HG03565 (cell line): ENCODE data around the gene ANXA8L1.
"Not testable (repeated sequence)": the region's sequence is repeated elsewhere in the genome, so short reads cannot be mapped to it uniquely, and the experiment has no call there.

Source experiments
- ATAC-seq: cut with Tn5 transposase; IDR thresholded peaks from one replicate; pipeline ENCODE4 v1.9.1; 2021; ENCODE audit warnings: mild to moderate bottlenecking, moderate library complexity; ENCODE audit not compliant: unreplicated experiment

Gene ANXA8L1

DNA sequence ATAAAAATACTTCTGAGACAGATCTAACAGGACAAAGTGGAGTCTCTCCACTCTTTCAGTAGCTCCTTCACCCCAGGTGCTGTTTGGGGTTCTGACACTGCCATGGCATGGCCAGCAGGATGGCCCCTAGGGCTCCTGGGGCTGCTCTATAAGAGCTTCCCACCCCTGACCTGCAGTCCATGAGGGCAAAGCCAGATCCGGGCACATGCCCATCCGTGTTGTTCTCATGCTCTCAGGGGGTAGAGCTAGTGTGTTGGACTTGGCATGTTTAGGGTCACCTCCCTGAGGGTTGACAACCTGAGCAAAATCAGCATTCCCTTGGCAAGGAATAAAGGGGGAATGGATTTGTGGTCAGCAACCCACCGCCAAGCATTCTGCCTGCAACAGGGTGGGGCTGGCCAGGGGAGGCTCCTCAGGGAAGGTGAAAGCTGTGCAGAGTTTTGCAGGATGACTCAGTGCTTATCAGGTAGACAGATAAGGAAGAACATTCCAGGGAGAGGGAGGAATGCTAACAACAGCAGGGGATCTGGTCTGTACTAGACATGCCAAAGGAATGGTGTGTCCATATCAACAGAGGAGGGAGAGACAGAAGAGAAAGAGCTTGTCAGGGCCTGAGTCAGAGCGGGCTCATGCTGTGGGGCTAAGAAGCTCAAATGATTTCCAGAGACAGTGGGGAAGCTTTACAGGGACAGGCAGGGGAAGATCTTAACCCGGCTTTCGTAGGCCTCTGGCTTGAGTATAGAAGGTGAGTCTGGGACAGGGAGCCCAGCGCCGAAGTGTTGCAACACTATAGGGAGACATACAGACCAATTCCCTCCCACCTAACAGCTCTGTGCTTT lies 21.1 kb downstream of the ANXA8L1 start:
- not testable (repeated sequence) for ATAC-seq

DNA sequence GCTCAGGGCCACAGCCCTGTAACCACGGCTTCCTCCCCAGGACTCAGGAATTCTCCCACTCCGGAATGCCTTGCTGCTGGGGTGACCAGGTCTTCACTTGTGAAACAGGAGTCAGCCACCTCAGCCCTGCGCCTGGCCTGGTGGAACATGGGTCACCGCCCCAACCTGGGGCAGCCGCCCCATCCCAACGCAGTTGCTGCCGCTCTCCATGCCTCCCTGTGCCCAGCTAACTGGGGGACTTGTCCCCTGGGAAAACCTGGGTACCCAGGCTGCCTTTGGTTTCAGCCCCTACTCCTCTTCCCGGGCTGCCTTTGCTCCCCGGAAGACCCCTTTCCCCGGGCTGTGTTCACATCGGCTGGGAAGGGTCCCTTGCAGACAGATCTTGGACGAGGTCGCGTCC lies 22.2 kb downstream of the ANXA8L1 start:
- not testable (repeated sequence) for ATAC-seq

DNA sequence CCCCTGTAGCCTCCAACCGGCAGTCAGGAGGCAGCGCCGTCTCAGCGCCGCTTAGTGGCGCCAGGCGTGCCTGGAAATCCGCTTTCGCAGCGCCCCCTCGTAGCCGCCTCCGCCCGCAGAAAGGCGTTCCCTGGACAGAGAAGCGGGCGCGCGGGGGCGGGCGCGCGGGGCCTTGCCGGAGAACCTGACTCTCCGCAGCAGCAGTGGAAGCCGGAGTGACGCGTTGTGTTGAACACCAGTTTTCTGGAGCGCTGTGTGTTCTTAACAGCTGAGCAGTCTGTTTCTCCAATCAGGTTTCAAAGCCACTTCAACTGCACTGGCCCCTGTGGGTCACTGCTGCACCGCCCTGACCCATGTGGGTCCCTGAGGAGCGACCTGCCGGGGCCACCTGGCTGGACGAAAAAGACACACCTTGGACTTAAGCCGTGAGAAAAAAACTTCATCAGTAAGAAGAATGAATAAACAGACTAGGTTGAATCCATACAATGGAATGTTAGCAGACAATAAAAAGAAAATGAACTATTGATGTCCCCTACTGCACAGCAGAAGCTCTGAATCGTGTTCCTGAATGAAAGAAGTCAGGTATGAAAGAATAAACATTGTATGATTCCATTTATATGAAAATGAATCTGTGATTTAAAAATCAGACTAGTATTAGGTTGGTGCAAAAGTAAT lies 22.8 kb downstream of the ANXA8L1 start:
- not testable (repeated sequence) for ATAC-seq

DNA sequence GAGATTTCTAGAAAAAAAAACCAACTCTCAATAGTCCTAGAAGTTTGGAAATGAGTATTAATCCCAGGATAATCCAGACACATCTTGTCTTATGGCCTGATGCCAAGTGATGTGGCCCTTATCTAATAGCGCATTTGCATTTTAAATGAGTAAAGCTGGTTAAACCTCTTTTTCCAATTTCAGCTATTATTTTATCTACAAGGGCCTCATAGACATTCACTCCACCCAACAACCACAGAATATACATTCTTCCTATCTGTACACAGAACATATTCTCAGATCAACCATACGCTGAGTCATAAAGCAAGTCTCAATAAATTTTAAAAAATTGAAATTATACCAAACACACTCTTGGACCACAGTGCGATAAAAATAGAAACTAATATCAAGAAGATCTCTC lies 34.0 kb downstream of the ANXA8L1 start:
- ATAC-seq, result not testable (repeated sequence)

DNA sequence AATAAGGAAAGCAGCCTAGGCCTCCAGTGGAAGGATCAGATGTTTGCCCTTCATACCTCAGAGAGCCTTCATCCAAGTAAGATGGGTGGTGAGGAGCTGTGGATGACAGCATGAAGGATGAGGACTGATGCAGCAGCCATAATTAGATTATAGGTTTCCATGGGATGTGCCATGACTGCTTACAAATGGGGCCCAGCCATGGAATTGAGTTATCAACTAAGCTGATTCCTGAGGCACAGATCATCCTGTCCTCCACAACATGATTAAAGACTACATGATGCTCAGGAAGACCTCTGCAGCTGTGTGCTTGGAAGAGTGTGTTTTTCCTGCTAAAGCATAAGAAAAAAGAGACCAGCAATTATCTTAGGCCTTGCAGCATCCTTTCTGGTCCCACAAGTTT lies 35.5 kb downstream of the ANXA8L1 start:
- not testable (repeated sequence) for ATAC-seq

DNA sequence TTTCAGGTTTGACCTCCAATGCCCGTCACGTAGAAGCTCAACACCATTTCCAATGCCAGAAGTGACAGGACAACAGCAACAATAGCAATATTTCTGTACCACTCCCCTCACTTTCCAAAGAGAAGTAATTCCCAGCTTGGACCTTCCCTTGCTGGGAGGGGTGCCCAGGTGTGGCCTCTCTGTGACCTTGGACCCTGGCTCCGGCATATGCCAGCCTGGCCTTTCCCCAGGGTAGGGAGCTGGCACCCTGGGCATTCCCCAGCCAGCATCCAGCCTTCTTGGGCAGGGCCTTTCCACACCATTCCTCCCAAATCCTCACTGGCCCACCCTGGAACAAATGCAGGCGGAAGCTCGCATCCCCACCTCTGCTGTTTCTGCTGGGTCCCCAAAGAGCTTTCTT lies 37.1 kb downstream of the ANXA8L1 start:
- not testable (repeated sequence) for ATAC-seq

DNA sequence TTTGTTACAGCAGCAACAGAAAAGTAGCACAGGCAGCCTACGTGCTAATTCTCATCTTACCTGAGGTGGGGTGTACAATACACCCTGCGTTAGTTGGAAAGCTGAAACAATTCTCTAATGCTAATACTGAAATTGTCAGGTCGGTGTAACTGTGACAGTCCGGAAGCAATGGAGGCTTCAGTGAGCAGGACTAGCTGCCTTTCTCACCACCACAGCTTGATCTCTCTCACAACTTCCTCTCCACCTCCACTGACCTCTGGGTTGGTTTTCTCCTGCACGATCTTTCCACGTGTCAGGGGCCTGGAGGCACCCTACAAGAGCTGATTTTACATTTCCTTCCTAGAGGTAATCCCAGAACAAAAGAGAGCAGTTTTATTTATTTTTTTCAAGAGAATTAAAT lies 39.7 kb downstream of the ANXA8L1 start:
- ATAC-seq, result peak; percentile 51

DNA sequence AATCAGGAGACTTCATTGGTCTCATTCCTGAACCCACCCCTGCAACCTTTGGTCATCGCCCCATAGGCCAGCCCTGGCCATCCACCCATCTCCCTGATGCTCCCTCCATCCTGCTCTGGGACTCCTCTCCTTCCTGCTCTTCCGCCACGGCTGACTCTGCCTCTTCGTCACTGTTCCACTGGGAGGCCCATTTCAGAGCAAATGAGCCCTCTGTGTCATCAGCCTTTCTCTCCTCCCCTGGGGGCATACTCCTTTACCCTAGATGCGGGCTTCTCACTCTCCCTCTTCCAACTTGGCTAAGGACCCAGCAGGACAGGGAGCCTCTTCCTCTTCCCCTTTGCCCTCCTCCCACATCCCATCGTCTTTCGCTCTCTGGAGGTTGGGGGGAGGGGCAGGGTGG lies 42.7 kb downstream of the ANXA8L1 start:
- not testable (repeated sequence) for ATAC-seq

DNA sequence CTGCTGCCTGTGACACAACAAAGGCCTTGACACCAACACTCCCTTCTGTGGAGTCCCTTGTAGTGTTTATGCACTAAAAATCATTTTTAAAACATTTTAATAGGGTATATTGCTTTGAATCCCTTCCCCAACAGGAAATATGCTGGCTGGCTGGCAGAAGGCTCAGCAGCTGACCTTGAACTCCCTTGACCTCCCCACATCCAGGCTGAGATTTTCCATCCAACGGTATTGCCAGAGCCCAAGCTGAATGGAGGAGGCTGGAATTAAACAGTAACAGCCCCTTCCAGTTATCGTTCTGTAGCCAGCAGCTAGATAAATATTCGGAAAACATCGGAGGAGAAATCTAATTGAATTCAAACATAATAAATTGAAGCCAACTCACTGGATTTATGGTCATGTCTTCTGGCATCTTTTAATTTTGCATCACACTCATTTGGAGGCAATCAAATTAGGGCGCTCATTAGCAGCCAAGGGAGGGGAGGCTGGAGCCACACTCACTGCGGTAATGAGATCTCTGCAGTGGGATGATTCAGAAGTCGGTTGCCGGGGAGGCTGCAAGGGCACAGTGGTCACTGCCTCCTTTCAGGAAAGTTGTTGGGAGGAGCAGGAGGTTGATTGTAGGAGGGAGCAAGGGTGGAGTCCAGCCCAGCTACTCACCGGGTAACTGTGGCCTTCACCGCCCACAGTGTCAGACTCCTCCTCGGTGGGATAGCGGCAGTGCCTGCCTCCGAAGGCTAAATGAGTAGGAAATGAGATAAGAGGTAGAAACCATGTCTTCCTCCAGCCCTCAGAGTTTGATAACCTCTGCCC lies 44.2 kb downstream of the ANXA8L1 start:
- ATAC-seq, result not testable (repeated sequence)

DNA sequence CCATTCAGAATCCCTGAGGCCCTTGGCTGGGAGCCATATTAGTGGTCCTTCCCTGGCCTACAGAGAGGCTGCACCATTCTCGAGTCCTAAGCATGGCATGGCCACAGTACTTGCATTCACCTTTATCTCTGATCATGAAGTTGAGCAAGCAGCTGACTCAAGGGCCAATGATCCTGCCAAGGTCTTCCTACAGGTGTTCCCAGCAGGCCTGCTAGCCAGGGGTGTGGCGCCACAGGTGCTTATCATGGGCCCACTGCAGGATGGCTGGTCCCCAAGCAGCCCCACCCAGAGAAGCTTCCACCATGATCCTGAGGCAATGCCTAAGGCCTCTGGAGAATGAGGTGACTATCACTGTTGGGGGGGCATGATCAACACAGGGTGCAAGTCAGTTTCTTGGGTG lies 48.0 kb downstream of the ANXA8L1 start:
- not testable (repeated sequence) for ATAC-seq

DNA sequence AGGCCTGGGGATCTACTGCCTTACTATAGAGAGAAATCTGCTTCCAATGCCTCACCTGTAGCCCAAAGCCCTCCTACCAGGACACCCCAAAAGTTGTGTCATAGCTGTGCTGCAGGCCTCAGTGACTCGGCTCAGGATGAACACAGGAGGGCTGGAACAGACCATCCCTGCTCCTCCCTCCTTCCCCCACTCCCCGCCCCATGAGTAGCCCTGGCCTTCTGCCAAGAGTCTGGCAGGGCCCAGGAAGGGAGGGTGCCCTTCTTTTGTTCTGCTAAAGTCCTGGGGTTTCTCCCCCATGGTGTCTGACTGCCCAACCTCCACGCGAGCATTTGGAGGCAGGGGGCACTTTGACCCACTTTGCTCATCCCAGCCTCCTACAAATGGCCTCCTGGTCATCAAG lies 65.4 kb downstream of the ANXA8L1 start:
- not testable (repeated sequence) for ATAC-seq
